KMS-11 (cell line): Measurements from ENCODE around the gene IGSF6.

Source experiments
- H2AFZ ChIP-seq: fragments of 200-600 bp; sonication (generic); 2 replicates; pipeline ENCODE4 v1.6.1; 2016; ENCODE audit warnings: antibody characterized with exemption, mixed run types, low read depth
- H3K27ac ChIP-seq: fragments of 200-600 bp; sonication (generic); 2 replicates; pipeline ENCODE4 v1.6.1; 2016; ENCODE audit warnings: mild to moderate bottlenecking, mixed run types
- H3K27me3 ChIP-seq: fragments of 200-600 bp; sonication (generic); 2 replicates; pipeline ENCODE4 v1.6.1; 2017; ENCODE audit warnings: mild to moderate bottlenecking, low read depth, mixed run types, moderate library complexity; ENCODE audit not compliant: insufficient read depth
- H3K36me3 ChIP-seq: fragments of 200-600 bp; sonication (generic); 2 replicates; pipeline ENCODE4 v1.6.1; 2017; ENCODE audit warnings: mild to moderate bottlenecking, mixed run types; ENCODE audit not compliant: insufficient read depth
- H3K4me1 ChIP-seq: fragments of 200-600 bp; sonication (generic); 2 replicates; pipeline ENCODE4 v1.6.1; 2016; ENCODE audit warnings: mild to moderate bottlenecking, low read depth, mixed run types; ENCODE audit not compliant: poor library complexity, severe bottlenecking
- H3K4me2 ChIP-seq: fragments of 200-600 bp; sonication (generic); 2 replicates; pipeline ENCODE4 v1.7.0; 2016; ENCODE audit warnings: mild to moderate bottlenecking, mixed run types
- H3K4me3 ChIP-seq: fragments of 200-600 bp; sonication (generic); IDR thresholded peaks from 2 replicates; pipeline ENCODE4 v1.6.1; 2017; ENCODE audit warnings: low read depth, low read length, mixed read lengths; ENCODE audit not compliant: insufficient read depth
- H3K79me2 ChIP-seq: fragments of 200-600 bp; sonication (generic); 2 replicates; pipeline ENCODE4 v1.6.1; 2016; ENCODE audit warnings: low read depth, mixed run types; ENCODE audit not compliant: insufficient read depth
- H3K9ac ChIP-seq: fragments of 200-600 bp; sonication (generic); 2 replicates; pipeline ENCODE4 v1.6.1; 2016; ENCODE audit warnings: mild to moderate bottlenecking, mixed run types
- H4K20me1 ChIP-seq: fragments of 200-600 bp; sonication (generic); 2 replicates; pipeline ENCODE4 v1.6.1; 2016; ENCODE audit warnings: mild to moderate bottlenecking, mixed run types; ENCODE audit not compliant: insufficient read depth
- TF ChIP-seq, protein P1 (sequence below): fragments of 200-600 bp; sonication (generic); conservative IDR thresholded peaks from 2 replicates; pipeline ENCODE4 v1.6.1; 2017; ENCODE audit warnings: low read depth, mild to moderate bottlenecking, antibody characterized with exemption, low read length, moderate library complexity, mixed read lengths

Gene IGSF6

DNA sequence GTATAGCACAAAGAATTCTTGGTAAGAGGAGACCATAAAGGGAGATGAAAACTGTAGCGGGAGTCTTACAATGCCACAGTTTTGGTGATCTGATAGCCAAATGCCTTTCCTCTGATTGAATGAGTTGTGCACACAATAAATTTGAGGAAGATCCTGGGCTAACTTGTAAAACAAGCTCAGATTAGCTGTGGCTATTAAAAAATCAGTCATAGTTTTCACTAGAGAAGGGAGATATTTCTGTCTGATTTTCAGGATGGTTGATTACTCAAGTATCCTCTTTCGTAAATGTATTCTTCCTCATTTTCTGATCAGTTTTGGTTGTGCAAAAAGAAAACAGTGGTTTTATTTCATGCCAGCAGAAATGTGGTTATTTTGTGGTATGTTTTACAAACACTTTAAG, 62.1 kb downstream of the IGSF6 start:
- H3K36me3 ChIP-seq, result no peaks in the 10 kb centered on the region
- H3K4me3 ChIP-seq, result no peak overlapping the region
- H3K79me2 ChIP-seq, result no peaks in the 10 kb centered on the region
- H3K27ac ChIP-seq, result no peak overlapping the region
- no peak overlapping the region for H3K4me2 ChIP-seq
- H3K9ac ChIP-seq, result no peak overlapping the region
- H3K4me1 ChIP-seq, result no peaks in the 10 kb centered on the region
- H3K27me3 ChIP-seq, result no peaks in the 10 kb centered on the region
- H4K20me1 ChIP-seq, result no peaks in the 10 kb centered on the region
- TF ChIP-seq, protein P1, sequence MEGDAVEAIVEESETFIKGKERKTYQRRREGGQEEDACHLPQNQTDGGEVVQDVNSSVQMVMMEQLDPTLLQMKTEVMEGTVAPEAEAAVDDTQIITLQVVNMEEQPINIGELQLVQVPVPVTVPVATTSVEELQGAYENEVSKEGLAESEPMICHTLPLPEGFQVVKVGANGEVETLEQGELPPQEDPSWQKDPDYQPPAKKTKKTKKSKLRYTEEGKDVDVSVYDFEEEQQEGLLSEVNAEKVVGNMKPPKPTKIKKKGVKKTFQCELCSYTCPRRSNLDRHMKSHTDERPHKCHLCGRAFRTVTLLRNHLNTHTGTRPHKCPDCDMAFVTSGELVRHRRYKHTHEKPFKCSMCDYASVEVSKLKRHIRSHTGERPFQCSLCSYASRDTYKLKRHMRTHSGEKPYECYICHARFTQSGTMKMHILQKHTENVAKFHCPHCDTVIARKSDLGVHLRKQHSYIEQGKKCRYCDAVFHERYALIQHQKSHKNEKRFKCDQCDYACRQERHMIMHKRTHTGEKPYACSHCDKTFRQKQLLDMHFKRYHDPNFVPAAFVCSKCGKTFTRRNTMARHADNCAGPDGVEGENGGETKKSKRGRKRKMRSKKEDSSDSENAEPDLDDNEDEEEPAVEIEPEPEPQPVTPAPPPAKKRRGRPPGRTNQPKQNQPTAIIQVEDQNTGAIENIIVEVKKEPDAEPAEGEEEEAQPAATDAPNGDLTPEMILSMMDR, result no peak
- no peak overlapping the region for H2AFZ ChIP-seq

DNA sequence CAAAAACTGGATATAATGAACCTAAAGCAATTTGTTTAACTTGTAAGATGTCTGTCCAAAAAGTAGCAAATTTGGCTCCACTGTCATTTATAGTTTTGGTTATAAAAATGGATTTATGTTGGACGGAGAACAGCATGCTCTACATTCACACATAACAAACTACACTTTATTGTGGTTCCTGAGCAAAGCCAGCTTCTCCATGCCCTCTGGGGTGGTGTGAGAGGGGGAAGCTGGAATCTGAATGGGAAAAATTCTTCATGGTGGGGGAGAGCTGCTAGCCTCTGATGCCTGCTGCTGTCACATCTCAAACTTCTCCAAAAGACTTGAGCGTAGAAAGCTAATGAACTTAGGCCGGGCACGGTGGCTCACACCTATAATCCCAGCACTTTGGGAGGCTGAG, 62.9 kb downstream of the IGSF6 start:
- H3K36me3 ChIP-seq, result no peaks in the 10 kb centered on the region
- H3K27ac ChIP-seq, result no peak overlapping the region
- no peak overlapping the region for H2AFZ ChIP-seq
- H3K4me2 ChIP-seq, result no peak overlapping the region
- H3K27me3 ChIP-seq, result no peaks in the 10 kb centered on the region
- H3K79me2 ChIP-seq, result no peaks in the 10 kb centered on the region
- TF ChIP-seq, protein P1, result no peak
- no peaks in the 10 kb centered on the region for H3K4me1 ChIP-seq
- H3K4me3 ChIP-seq, result no peak overlapping the region
- no peaks in the 10 kb centered on the region for H4K20me1 ChIP-seq
- no peak overlapping the region for H3K9ac ChIP-seq
